Fibroblast of lung (primary cell): ENCODE data around the gene VMAC.

Experiments
- CTCF ChIP-seq, 2 donors: IDR thresholded peaks in 1 of 2; conservative IDR thresholded peaks in 1 of 2; 1 replicate in 1 of 2; 2 replicates in 1 of 2; pipeline ENCODE4 v1.5.1; 2011 to 2012; ENCODE audit warnings: low read length in 2 of 2, control low read depth in 1 of 2, inconsistent platforms in 1 of 2, low read depth in 1 of 2, mild to moderate bottlenecking in 1 of 2
- EZH2 ChIP-seq: IDR thresholded peaks from 2 replicates; pipeline ENCODE4 v1.5.1; 2012; ENCODE audit warnings: low read length, control low read depth, mild to moderate bottlenecking; ENCODE audit errors: missing control alignments

GRCh38 chr19:5929179-5929578 is 24.5 kb downstream of the VMAC start:
- TF ChIP-seq CTCF (conservative IDR thresholded peaks at IDR 0.05 in 1 of 2, IDR thresholded peaks at IDR 0.05 in 1 of 2; ENCODE audit: low read depth in 1 of 2, low read length in 2 of 2): no peak
- TF ChIP-seq EZH2: no peak
